ENCODE results near the gene BTBD9. TPM values are rescaled to one million over a fixed set of nuclear protein-coding genes. Genes with fewer than 3 reads are reported as not detected.

BTBD9 gene
- total and polyA plus RNA-seq, 2 donors (not counting 1 experiment from before 2014, with no cell fraction given): 4.1 to 48.9 TPM

GRCh38 chr6:38407192-38407591 is 232.5 kb downstream of the BTBD9 start:
- H3K4me1 ChIP-seq (ENCODE audit: control insufficient read depth in 2 of 2, insufficient read depth in 2 of 2, low read length in 2 of 2): peaks cover 4 to 11% of the 10 kb centered on the region in 2 donors
- no peaks in the 10 kb centered on the region for H4K20me1 ChIP-seq (ENCODE audit: control insufficient read depth, insufficient read depth, low read length, poor library complexity, severe bottlenecking)
- H3K27ac ChIP-seq (ENCODE audit: low read length in 2 of 2): no peak overlapping the region
- no peaks in the 10 kb centered on the region for H3K9me3 Mint-ChIP-seq (ENCODE audit: insufficient read depth)
- intact Hi-C loops (cut with micrococcal nuclease): loop anchor here (10.0 kb wide), 1 partner anchor 68 kb away; no protein-coding TSS in a partner anchor
- no peak overlapping the region for H2AFZ ChIP-seq (ENCODE audit: insufficient read depth, low read depth, low read length, poor library complexity, severe bottlenecking)
- no peak overlapping the region for H3K4me2 ChIP-seq (replicated peaks; ENCODE audit: low read depth, low read length, poor library complexity, severe bottlenecking)
- TF ChIP-seq CTCF (IDR thresholded peaks at IDR 0.05) (no peak), EZH2 (IDR thresholded peaks at IDR 0.05; ENCODE audit: borderline replicate concordance, insufficient read depth, low read depth, low read length, poor library complexity, severe bottlenecking) (no peak)
- H3K9me3 ChIP-seq (ENCODE audit: control extremely low read depth in 1 of 3, control insufficient read depth in 2 of 3, insufficient read depth in 1 of 3, low read length in 2 of 3): no peaks in the 10 kb centered on the region
- no peaks in the 10 kb centered on the region for H3K27me3 ChIP-seq (replicated peaks in 1 of 4; ENCODE audit: control extremely low read depth in 1 of 4, control insufficient read depth in 3 of 4, insufficient read depth in 4 of 4, low read length in 3 of 4)
- H3K4me3 Mint-ChIP-seq: no peak overlapping the region
- peaks cover 5% of the 10 kb centered on the region for H3K79me2 ChIP-seq (ENCODE audit: control insufficient read depth, insufficient read depth, low read length)
- ChIA-PET CTCF (interaction anchor here (1.1 kb wide), 1 partner anchor 163 kb away, joined by 3 read pairs; no protein-coding TSS in a partner anchor), POLR2A (no interaction called here)
- ATAC-seq (ENCODE audit: low read depth): no peak
- no peaks in the 10 kb centered on the region for H3K27me3 Mint-ChIP-seq
- no peaks in the 10 kb centered on the region for H3K36me3 ChIP-seq (replicated peaks in 1 of 2; ENCODE audit: control extremely low read depth in 1 of 2, control insufficient read depth in 1 of 2, extremely low read depth in 1 of 2, insufficient read depth in 2 of 2, low read length in 1 of 2)
- H3K4me3 ChIP-seq (ENCODE audit: control extremely low read depth in 1 of 5, extremely low read depth in 1 of 5, insufficient read depth in 1 of 5, low read depth in 2 of 5, low read length in 4 of 5): no peak overlapping the region
- WGBS (ENCODE audit: insufficient coverage): no CpG with 5 or more reads among the region's 3 CpGs
- H3K4me1 Mint-ChIP-seq: peaks cover 37% of the 10 kb centered on the region
- no peak for DNase-seq
- no peak overlapping the region for H3K9ac ChIP-seq (ENCODE audit: low read length)
- H3K27ac Mint-ChIP-seq: no peak overlapping the region

DNA sequence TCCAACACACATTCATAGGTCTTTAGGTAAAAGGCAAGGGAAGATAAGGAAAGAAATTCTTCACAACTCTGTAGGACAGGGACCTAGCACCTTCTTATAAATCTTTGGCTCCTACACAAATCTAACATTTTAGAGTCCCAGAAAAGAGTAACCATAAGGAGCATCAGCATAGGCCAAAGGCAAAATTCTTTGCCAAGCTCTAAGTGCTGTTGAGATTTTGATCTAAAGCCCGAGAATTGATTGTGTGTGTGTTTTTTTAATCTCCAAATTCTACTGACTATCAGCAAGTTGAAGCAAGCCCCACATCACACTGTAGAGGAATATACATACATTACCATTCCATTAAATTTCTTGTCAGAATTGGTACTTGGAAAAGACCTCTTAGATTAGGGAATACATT is 233.6 kb downstream of the BTBD9 start:
- peaks cover 5% of the 10 kb centered on the region for H3K79me2 ChIP-seq (ENCODE audit: control insufficient read depth, insufficient read depth, low read length)
- no peaks in the 10 kb centered on the region for H4K20me1 ChIP-seq (ENCODE audit: control insufficient read depth, insufficient read depth, low read length, poor library complexity, severe bottlenecking)
- no CpG with 5 or more reads among the region's 1 CpG for WGBS (ENCODE audit: insufficient coverage)
- ChIA-PET POLR2A (no interaction called here), CTCF (no interaction called here)
- Mint-ChIP-seq H3K4me1 (peaks cover 37% of the 10 kb centered on the region), H3K27ac (no peak overlapping the region), H3K27me3 (no peaks in the 10 kb centered on the region), H3K9me3 (ENCODE audit: insufficient read depth) (no peaks in the 10 kb centered on the region), H3K4me3 (no peak overlapping the region)
- H2AFZ ChIP-seq (ENCODE audit: insufficient read depth, low read depth, low read length, poor library complexity, severe bottlenecking): no peak overlapping the region
- H3K4me1 ChIP-seq (ENCODE audit: control insufficient read depth in 2 of 2, insufficient read depth in 2 of 2, low read length in 2 of 2): peaks cover 4 to 11% of the 10 kb centered on the region in 2 donors
- ATAC-seq (ENCODE audit: low read depth): no peak
- H3K9ac ChIP-seq (ENCODE audit: low read length): no peak overlapping the region
- DNase-seq: no peak
- H3K4me2 ChIP-seq (replicated peaks; ENCODE audit: low read depth, low read length, poor library complexity, severe bottlenecking): no peak overlapping the region
- no peaks in the 10 kb centered on the region for H3K27me3 ChIP-seq (replicated peaks in 1 of 4; ENCODE audit: control extremely low read depth in 1 of 4, control insufficient read depth in 3 of 4, insufficient read depth in 4 of 4, low read length in 3 of 4)
- no peak overlapping the region for H3K27ac ChIP-seq (ENCODE audit: low read length in 2 of 2)
- H3K4me3 ChIP-seq (ENCODE audit: control extremely low read depth in 1 of 5, extremely low read depth in 1 of 5, insufficient read depth in 1 of 5, low read depth in 2 of 5, low read length in 4 of 5): no peak overlapping the region
- intact Hi-C loops (cut with micrococcal nuclease): loop anchor here (10.0 kb wide), 1 partner anchor 69 kb away; no protein-coding TSS in a partner anchor
- no peaks in the 10 kb centered on the region for H3K9me3 ChIP-seq (ENCODE audit: control extremely low read depth in 1 of 3, control insufficient read depth in 2 of 3, insufficient read depth in 1 of 3, low read length in 2 of 3)
- TF ChIP-seq EZH2 (IDR thresholded peaks at IDR 0.05; ENCODE audit: borderline replicate concordance, insufficient read depth, low read depth, low read length, poor library complexity, severe bottlenecking) (no peak), CTCF (IDR thresholded peaks at IDR 0.05) (no peak)
- H3K36me3 ChIP-seq (replicated peaks in 1 of 2; ENCODE audit: control extremely low read depth in 1 of 2, control insufficient read depth in 1 of 2, extremely low read depth in 1 of 2, insufficient read depth in 2 of 2, low read length in 1 of 2): no peaks in the 10 kb centered on the region

Measured in B cell (primary cell).